M059J (cell line): ENCODE data around the gene ITPR1. TPM values are rescaled to one million over a fixed set of nuclear protein-coding genes. Genes with fewer than 3 reads are reported as not detected.

Experiments used
- DNase-seq: peaks from one replicate; pipeline ENCODE4 v3.0.0-alpha.2; 2012; ENCODE audit warnings: low read depth
- total RNA-seq: library from RNA; depleted of rRNA; stranded (reverse); fragments of >200 nt; shearing (Covaris generic); gene quantifications from 2 replicates; pipeline ENCODE4 v1.2.3, GENCODE V29; 2014; rRNA removed

ITPR1 gene
- total RNA-seq, 1 experiment from 2014 or later: 6.2 TPM

DNA sequence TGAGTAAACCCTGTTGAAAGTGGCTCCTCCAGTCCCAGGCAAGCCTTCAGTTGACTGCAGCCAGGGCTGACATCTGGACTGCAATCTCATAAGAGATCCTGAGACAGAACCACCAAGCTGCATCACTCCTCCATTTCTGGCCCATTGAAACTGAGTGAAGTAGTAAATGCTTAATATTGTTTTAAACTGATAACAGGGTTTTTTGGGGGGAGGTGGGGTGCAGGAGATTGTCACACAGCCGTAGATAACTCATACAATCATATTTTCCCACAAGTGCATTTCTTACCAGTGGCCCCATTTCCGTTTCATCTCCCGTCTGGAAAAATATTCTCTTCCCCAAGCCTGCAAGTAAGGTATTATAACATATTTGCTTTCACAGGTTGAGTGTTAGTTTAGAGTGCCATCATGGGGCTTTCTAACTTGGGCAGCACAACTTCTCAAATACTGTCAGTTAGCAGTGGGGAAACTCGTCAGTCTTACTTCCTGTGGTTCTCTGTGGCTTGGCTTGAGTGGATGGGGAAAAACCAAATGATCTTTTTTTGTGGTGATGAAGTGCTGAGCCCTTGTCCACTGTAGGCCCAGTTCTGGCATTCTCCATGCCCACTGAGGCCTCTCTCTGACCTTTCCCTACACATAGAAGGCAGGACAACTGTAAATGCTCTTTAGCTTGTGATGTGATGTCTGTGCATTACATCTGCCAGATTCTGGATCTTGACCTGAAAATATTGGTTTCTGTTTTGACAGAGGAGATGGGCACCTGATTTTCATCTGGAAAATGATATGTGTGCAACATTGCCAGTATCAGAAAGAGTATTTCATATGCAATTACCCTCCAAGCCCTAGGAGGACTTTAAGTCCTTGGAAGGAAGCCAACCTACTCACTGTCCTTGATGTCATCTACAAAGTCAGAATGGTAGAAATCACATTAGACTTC is 396.0 kb downstream of the ITPR1 start:
- peak; percentile 35 for DNase-seq

DNA sequence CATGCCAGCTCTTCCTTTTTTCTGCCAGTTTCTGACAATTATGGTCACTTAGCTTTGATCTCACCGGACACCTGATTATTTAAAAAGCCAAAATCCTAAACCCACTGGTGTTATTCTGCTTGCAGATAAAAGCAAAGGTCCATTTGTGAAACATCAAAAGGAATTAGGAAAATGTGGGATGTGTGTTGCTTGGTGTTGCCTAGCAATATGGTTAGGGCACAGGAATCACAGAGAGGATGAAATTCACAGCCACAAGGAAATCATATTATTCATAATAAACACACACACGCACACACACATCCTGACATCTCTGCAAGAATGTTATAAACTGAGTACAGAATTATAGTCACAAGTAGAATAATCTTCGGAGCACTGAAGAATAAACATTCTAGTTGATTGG is 396.7 kb downstream of the ITPR1 start:
- peak; percentile 26 for DNase-seq

DNA sequence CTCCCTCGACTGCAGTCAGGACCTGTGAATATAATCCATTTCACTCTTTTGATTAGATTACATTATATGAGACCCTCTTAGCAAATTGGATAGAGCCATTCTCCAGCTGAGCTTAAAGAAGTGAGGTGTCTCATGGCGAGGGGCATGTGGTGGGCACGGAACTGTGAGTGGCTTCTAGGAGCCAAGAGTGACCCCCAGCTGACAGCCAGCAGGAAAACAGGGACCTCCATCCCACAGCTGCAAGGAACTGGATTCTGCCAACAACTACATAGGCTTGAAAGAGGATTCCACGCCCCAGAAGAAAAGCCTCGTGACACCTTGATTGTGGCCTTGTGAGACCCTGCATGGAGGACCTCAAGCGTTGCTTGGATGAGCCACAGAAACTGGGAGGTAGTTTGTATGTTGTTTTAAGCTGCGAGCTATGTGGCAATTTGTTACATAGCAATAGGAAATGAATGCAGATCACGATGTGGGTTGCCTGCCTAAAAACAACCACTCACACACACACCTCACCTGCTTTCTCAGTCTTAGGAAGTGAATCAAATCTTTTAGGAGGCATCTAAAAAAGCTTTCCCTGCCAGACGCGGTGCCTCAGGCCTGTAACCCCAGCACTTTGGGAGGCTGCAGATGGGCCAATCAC is 401.9 kb downstream of the ITPR1 start:
- no peak for DNase-seq

DNA sequence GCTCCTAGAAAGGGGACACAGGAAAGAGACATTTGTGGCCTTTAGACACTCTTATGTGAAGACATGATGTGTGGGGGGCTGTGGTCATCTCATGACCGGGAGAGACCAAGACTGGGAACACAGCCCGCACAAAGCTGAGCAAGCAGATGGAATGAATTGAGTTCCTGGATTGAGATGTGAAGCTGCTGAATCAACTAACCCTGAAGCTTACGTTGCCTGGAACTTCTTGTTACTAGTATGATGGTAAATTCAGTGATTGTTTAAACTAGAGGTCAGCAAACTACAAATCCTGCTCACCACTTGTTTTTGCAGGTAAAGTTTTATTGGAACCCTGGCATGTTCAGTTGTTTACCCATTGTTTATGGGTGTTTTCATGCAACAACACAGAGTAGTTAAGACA is 402.7 kb downstream of the ITPR1 start:
- no peak for DNase-seq

Other genes starting within 250 kb of the ITPR1 start
- 9.4 and 14.2 TPM in 2 replicates for gene SETMAR, start 190.0 kb upstream of the ITPR1 start, total RNA-seq
- 10.3 and 21.8 TPM in 2 replicates for gene SUMF1, start 26.1 kb upstream of the ITPR1 start, total RNA-seq